MCF 10A (cell line): ENCODE measurements around the gene CFAP97. TPM values are rescaled to one million over a fixed set of nuclear protein-coding genes. Genes with fewer than 3 reads are reported as not detected.

ENCODE experiments used
- BruUV-seq: library from RNA; stranded (reverse); fragments of 400-500 nt; replicated peaks from 2 replicates; lab custom pipeline; 2021; lab: Mats Ljungman, UMichigan
- CTCF ChIA-PET: fragments of 300-600 bp; sonication (Branson Sonifier 250); formaldehyde crosslinking; extraction: SDS; loops from one replicate; lab custom pipeline; 2021; ENCODE audit warnings: antibody characterized with exemption, inconsistent platforms; lab: Yijun Ruan, JAX
- POLR2A ChIA-PET: fragments of 300-600, 350-650 bp; sonication (Branson Sonifier 250); formaldehyde crosslinking; extraction: SDS; loops from one replicate; lab custom pipeline; 2020; ENCODE audit warnings: antibody characterized with exemption, inconsistent platforms; lab: Yijun Ruan, JAX
- DNase-seq: peaks from one replicate; pipeline ENCODE4 v3.0.0-alpha.2; 2018; ENCODE audit not compliant: unreplicated experiment
- H3K27ac Mint-ChIP-seq: one replicate; pipeline ENCODE4 v1.8.0; 2022; ENCODE audit warnings: mild to moderate bottlenecking, low read depth, mixed read lengths; ENCODE audit not compliant: unreplicated experiment
- H3K27me3 Mint-ChIP-seq: one replicate; pipeline ENCODE4 v1.8.0; 2022; ENCODE audit warnings: mixed read lengths; ENCODE audit not compliant: insufficient read depth, unreplicated experiment
- H3K36me3 Mint-ChIP-seq: one replicate; pipeline ENCODE4 v1.8.0; 2022; ENCODE audit warnings: mild to moderate bottlenecking, moderate library complexity, mixed read lengths; ENCODE audit not compliant: insufficient read depth, unreplicated experiment
- H3K4me1 Mint-ChIP-seq: one replicate; pipeline ENCODE4 v1.8.0; 2022; ENCODE audit warnings: mixed read lengths; ENCODE audit not compliant: insufficient read depth, unreplicated experiment
- H3K4me3 Mint-ChIP-seq: one replicate; pipeline ENCODE4 v1.8.0; 2022; ENCODE audit warnings: mild to moderate bottlenecking, moderate library complexity, mixed read lengths; ENCODE audit not compliant: unreplicated experiment
- H3K9me3 Mint-ChIP-seq: one replicate; pipeline ENCODE4 v1.8.0; 2022; ENCODE audit warnings: mixed read lengths; ENCODE audit not compliant: unreplicated experiment
- CTCF ChIP-seq: fragments of 200-600 bp; IDR thresholded peaks from one replicate; pipeline ENCODE4 v1.8.0; 2022; ENCODE audit warnings: antibody characterized with exemption, mild to moderate bottlenecking; ENCODE audit not compliant: unreplicated experiment
- intact Hi-C: fragments of 100-400 bp; cut with micrococcal nuclease; formaldehyde crosslinking; loops from 2 replicates; pipeline ENCODE4 v1.14.1; 2022
- total RNA-seq: library from RNA; stranded (reverse); gene quantifications from 2 replicates; pipeline ENCODE4 v1.2.3, GENCODE V29; 2022

The CFAP97 gene
- total RNA-seq, 1 experiment from 2014 or later: 95.0 TPM

- POLR2A ChIA-PET: interaction anchor here (0.7 to 0.9 kb wide), 2 partner anchors 11 to 159 kb away, joined by 3 to 4 read pairs; no protein-coding TSS in a partner anchor
- CTCF ChIA-PET: interaction anchor here (0.5 to 1.0 kb wide), 10 partner anchors 39 to 504 kb away, joined by 3 to 6 read pairs (median 3); no protein-coding TSS in a partner anchor
- H3K4me1 Mint-ChIP-seq: no peaks in the 10 kb centered on the region
These were observed 66.4 kb downstream of the CFAP97 start for GRCh38 chr4:185137233-185137925.

GRCh38 chr4:185134307-185134869, 69.4 kb downstream of the CFAP97 start:
- intact Hi-C loops: loop anchor here (1.0 to 10.0 kb wide), 5 partner anchors 37 to 870 kb away; no protein-coding TSS in a partner anchor
- no peaks in the 10 kb centered on the region for H3K9me3 Mint-ChIP-seq
- H3K4me3 Mint-ChIP-seq: no peak overlapping the region
- H3K27me3 Mint-ChIP-seq: no peaks in the 10 kb centered on the region
- no peaks in the 10 kb centered on the region for H3K36me3 Mint-ChIP-seq
- DNase-seq: peak; percentile 61
- peak; percentile 64 for TF ChIP-seq CTCF
- no TSS peak for BruUV-seq
- POLR2A ChIA-PET: interaction anchor here (0.7 to 1.4 kb wide), 4 partner anchors 9 to 94 kb away, joined by 3 to 5 read pairs (median 4); partner anchors contain the start of gene SLC25A4
- CTCF ChIA-PET: interaction anchor here (0.5 to 2.9 kb wide), 31 partner anchors 8 to 1786 kb away, joined by 3 to 27 read pairs (median 3); partner anchors contain the start of genes CASP3, HELT, PRIMPOL and SLC25A4
- no peaks in the 10 kb centered on the region for H3K4me1 Mint-ChIP-seq
- no peak overlapping the region for H3K27ac Mint-ChIP-seq

More at GRCh38 chr4:185137233-185137925, 66.4 kb downstream of the CFAP97 start:
- intact Hi-C loops: loop anchor here (10.0 kb wide), 1 partner anchor 873 kb away; no protein-coding TSS in a partner anchor
- no peaks in the 10 kb centered on the region for H3K9me3 Mint-ChIP-seq
- no TSS peak for BruUV-seq
- H3K4me3 Mint-ChIP-seq: no peak overlapping the region
- H3K27me3 Mint-ChIP-seq: no peaks in the 10 kb centered on the region
- H3K36me3 Mint-ChIP-seq: no peaks in the 10 kb centered on the region
- no peak overlapping the region for H3K27ac Mint-ChIP-seq
- DNase-seq: no peak
- TF ChIP-seq CTCF: no peak

DNA sequence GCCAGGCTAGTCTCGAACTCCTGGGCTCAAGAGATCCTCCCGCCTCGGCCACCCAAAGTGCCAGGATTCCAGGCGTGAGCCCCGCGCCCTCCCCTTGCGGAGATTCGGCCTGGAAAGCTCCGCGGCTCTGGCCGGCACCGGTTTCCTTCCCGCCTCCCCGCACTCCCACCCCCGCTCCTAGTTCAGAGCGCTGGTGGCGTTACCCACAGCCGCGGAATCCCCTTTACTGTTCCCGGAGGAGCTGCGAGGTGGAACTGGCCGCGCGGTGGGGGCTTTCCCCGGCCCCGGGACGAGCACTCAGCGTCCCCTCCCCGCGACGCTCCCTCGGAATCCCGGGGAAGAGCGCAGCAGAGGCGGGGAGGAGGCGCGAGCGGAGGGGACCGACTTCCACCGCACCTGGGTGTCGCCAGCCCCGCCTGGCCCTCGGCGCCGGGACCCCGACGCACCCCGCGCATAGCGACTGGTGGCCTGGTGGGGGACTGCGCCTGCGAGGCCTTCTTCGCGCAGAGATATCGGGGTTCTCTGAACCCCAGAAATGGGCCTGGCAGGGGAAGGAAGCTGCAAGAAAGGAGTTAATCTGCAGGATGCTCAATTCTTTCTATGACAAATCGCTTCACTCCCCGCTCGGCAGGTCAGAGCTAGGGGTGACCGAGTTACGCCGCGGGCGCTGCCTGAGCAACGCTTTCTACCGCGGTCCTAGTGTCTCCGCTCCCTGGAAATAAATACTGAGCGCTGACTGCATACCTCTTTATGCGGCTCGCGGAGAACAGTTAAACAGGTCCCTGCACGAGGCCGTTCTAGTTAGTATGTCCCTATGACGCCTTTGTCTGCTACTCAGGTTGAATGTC, 75.3 kb downstream of the CFAP97 start:
- intact Hi-C loops: no loop called here
- no TSS peak for BruUV-seq
- H3K4me1 Mint-ChIP-seq: no peaks in the 10 kb centered on the region
- no peaks in the 10 kb centered on the region for H3K9me3 Mint-ChIP-seq
- POLR2A ChIA-PET: interaction anchor here (0.5 to 1.8 kb wide), 3 partner anchors 9 to 16 kb away, joined by 3 to 5 read pairs (median 5); partner anchors contain the start of gene SLC25A4
- CTCF ChIA-PET: interaction anchor here (0.6 kb wide), 1 partner anchor 120 kb away, joined by 3 read pairs; no protein-coding TSS in a partner anchor
- no peak overlapping the region for H3K27ac Mint-ChIP-seq
- H3K27me3 Mint-ChIP-seq: no peaks in the 10 kb centered on the region
- TF ChIP-seq CTCF: no peak
- H3K4me3 Mint-ChIP-seq: peak overlapping the region; percentile 31
- no peak for DNase-seq
- H3K36me3 Mint-ChIP-seq: no peaks in the 10 kb centered on the region
